ENCODE measurements around the gene FGFR3.

Gene FGFR3

DNA sequence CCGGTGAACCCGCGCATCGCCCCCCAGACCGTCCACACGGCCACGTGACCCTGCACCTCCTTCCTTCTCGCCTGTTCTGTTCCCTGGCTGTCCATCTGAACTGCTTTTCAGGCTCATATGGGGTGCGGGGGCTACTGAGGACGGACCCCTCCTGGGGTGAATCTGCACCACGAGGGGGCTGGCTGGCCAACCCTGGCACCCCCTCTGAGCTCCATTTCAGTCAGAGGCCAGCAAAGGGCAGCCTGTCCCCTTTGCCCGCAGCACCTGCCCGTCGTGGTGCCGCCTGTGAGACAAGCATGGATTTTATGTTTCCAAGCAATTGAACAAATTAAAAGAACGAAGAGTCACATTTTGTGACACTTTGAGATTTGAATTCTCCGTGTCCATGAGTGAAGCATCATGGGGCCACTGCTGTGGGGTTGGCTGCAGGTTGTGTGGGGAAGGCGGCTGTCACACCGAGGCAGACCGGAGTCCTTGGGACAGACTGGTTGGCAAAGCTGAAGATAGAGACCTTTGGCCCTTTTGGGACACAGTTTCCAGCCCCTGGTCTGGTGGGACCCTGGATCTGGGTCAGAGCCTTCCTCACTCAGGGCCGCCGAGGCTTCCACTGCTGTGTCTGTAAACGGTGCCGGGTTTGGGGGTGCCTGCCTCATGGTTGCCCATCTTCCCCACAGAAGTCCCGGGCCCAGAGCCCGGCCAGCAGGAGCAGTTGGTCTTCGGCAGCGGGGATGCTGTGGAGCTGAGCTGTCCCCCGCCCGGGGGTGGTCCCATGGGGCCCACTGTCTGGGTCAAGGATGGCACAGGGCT, 5.7 kb downstream of the FGFR3 start:
- TF ChIP-seq FOXP2 (optimal IDR thresholded peaks at IDR 0.05; ENCODE audit: borderline replicate concordance, extremely low read depth, extremely low read length, insufficient read depth) = no peak
- TF ChIP-seq POLR2AphosphoS5 (IDR thresholded peaks at IDR 0.05; ENCODE audit: low read depth, low read length) = no peak
- TF ChIP-seq SIN3A (IDR thresholded peaks at IDR 0.05; ENCODE audit: borderline replicate concordance, insufficient read depth, low read length) = no peak
- TF ChIP-seq, protein P1, sequence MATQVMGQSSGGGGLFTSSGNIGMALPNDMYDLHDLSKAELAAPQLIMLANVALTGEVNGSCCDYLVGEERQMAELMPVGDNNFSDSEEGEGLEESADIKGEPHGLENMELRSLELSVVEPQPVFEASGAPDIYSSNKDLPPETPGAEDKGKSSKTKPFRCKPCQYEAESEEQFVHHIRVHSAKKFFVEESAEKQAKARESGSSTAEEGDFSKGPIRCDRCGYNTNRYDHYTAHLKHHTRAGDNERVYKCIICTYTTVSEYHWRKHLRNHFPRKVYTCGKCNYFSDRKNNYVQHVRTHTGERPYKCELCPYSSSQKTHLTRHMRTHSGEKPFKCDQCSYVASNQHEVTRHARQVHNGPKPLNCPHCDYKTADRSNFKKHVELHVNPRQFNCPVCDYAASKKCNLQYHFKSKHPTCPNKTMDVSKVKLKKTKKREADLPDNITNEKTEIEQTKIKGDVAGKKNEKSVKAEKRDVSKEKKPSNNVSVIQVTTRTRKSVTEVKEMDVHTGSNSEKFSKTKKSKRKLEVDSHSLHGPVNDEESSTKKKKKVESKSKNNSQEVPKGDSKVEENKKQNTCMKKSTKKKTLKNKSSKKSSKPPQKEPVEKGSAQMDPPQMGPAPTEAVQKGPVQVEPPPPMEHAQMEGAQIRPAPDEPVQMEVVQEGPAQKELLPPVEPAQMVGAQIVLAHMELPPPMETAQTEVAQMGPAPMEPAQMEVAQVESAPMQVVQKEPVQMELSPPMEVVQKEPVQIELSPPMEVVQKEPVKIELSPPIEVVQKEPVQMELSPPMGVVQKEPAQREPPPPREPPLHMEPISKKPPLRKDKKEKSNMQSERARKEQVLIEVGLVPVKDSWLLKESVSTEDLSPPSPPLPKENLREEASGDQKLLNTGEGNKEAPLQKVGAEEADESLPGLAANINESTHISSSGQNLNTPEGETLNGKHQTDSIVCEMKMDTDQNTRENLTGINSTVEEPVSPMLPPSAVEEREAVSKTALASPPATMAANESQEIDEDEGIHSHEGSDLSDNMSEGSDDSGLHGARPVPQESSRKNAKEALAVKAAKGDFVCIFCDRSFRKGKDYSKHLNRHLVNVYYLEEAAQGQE (IDR thresholded peaks at IDR 0.05; ENCODE audit: insufficient read depth in 1 of 2, low read depth in 2 of 2, low read length in 2 of 2) = no peak
- no peak for TF ChIP-seq TAF1 (IDR thresholded peaks at IDR 0.05; ENCODE audit: borderline replicate concordance, insufficient read depth, low read length)

DNA sequence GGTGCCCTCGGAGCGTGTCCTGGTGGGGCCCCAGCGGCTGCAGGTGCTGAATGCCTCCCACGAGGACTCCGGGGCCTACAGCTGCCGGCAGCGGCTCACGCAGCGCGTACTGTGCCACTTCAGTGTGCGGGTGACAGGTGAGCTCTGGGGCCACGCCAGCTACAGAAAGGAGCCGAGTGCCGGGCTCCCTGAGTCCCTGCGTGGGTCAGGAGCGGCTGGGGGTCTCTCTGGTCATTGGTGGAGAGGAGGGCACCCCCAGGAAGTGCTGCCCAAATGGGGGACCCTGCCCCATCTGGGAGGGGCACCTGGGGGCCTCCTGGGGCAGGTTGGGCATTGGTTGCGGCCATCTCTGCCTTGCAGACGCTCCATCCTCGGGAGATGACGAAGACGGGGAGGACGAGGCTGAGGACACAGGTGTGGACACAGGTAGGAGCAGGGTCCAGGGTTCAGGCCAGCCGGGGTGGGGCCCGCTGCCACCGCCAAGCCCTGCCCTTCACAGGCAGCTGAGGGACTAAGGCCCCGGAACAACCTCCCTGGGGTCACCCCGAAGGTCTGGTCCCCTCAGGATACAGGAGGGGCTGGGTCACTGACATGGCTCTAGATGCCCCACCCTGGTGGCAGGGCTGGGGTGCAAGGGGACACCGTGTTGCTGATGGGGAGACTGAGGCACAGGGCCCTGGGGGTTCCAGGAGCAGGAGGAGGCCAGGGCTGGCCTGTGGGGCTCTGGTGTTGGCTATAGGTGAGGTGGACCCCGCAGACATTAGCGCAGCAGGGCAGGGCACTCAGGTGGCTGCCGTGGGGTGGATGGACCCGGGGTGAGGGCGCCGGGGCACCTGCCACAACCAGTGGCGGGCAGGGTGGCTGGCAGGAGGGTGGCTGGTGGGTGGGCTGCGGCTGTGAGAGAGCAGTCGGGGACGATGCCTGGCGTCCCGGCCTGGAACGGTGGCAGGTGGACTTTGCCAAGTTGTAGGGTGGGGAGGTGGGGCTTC, 6.6 kb downstream of the FGFR3 start:
- TF ChIP-seq, protein P1 (IDR thresholded peaks at IDR 0.05; ENCODE audit: insufficient read depth in 1 of 2, low read depth in 2 of 2, low read length in 2 of 2) = no peak
- TF ChIP-seq POLR2AphosphoS5 (IDR thresholded peaks at IDR 0.05; ENCODE audit: low read depth, low read length) = no peak
- no peak for TF ChIP-seq TAF1 (IDR thresholded peaks at IDR 0.05; ENCODE audit: borderline replicate concordance, insufficient read depth, low read length)
- TF ChIP-seq SIN3A (IDR thresholded peaks at IDR 0.05; ENCODE audit: borderline replicate concordance, insufficient read depth, low read length) = no peak

GRCh38 chr4:1800805-1801204, 7.7 kb downstream of the FGFR3 start:
- no peak for TF ChIP-seq FOXP2 (optimal IDR thresholded peaks at IDR 0.05; ENCODE audit: borderline replicate concordance, extremely low read depth, extremely low read length, insufficient read depth)

GRCh38 chr4:1801286-1801958, 8.3 kb downstream of the FGFR3 start:
- TF ChIP-seq TAF1 (IDR thresholded peaks at IDR 0.05; ENCODE audit: borderline replicate concordance, insufficient read depth, low read length) (no peak), SIN3A (IDR thresholded peaks at IDR 0.05; ENCODE audit: borderline replicate concordance, insufficient read depth, low read length) (no peak), FOXP2 (optimal IDR thresholded peaks at IDR 0.05; ENCODE audit: borderline replicate concordance, extremely low read depth, extremely low read length, insufficient read depth) (no peak), POLR2AphosphoS5 (IDR thresholded peaks at IDR 0.05; ENCODE audit: low read depth, low read length) (no peak)
- TF ChIP-seq, protein P1 (IDR thresholded peaks at IDR 0.05; ENCODE audit: insufficient read depth in 1 of 2, low read depth in 2 of 2, low read length in 2 of 2) = no peak

GRCh38 chr4:1802151-1802715, 9.1 kb downstream of the FGFR3 start:
- TF ChIP-seq POLR2AphosphoS5 (IDR thresholded peaks at IDR 0.05; ENCODE audit: low read depth, low read length) = no peak
- TF ChIP-seq, protein P1 (IDR thresholded peaks at IDR 0.05; ENCODE audit: insufficient read depth in 1 of 2, low read depth in 2 of 2, low read length in 2 of 2) = no peak
- TF ChIP-seq FOXP2 (optimal IDR thresholded peaks at IDR 0.05; ENCODE audit: borderline replicate concordance, extremely low read depth, extremely low read length, insufficient read depth) = no peak
- no peak for TF ChIP-seq TAF1 (IDR thresholded peaks at IDR 0.05; ENCODE audit: borderline replicate concordance, insufficient read depth, low read length)
- TF ChIP-seq SIN3A (IDR thresholded peaks at IDR 0.05; ENCODE audit: borderline replicate concordance, insufficient read depth, low read length) = no peak

Measured in PFSK-1 (cell line).